HUES6 (cell line): ENCODE data around the gene PDE4D.

ENCODE experiments used
- H3K27ac ChIP-seq: 2 replicates; pipeline ENCODE4 v1.7.0; 2013; ENCODE audit warnings: low read depth, mild to moderate bottlenecking, low read length, inconsistent platforms
- H3K27me3 ChIP-seq: 2 replicates; pipeline ENCODE4 v1.6.1; 2013; ENCODE audit warnings: low read length; ENCODE audit not compliant: control insufficient read depth, insufficient read depth
- H3K36me3 ChIP-seq: 2 replicates; pipeline ENCODE4 v1.6.1; 2013; ENCODE audit warnings: low read length; ENCODE audit not compliant: control insufficient read depth, insufficient read depth
- H3K4me1 ChIP-seq: 2 replicates; pipeline ENCODE4 v1.6.1; 2013; ENCODE audit warnings: low read length; ENCODE audit not compliant: control insufficient read depth, insufficient read depth
- H3K4me3 ChIP-seq: 2 replicates; pipeline ENCODE4 v1.5.1; 2013; ENCODE audit warnings: low read depth, low read length
- H3K9ac ChIP-seq: one replicate; pipeline ENCODE4 v1.6.1; 2013; ENCODE audit warnings: mild to moderate bottlenecking, low read length
- H3K9me3 ChIP-seq: 2 replicates; pipeline ENCODE4 v1.6.1; 2013; ENCODE audit warnings: low read depth, low read length; ENCODE audit not compliant: control insufficient read depth, insufficient read depth

The PDE4D gene

DNA sequence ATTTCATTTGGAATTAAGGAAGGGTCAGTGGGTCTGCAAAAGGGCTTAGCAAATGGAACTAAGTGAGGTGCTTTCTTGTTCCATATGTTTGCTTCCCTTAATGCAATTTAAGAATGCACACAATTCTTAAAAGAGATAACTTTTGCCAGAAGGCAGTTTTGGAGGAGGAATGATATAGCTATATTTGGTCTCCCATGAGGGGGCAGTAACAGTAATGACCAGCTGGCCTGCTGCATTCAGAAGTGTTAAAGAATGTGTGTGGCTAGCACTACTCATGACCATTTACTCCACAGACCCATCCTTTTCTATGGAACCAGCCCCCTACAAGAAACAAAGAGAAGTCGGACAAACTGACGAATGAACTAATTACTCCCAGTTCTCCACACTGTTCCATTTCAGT is 671.8 kb downstream of the PDE4D start:
- Histone ChIP-seq H3K9me3 (peaks cover 6% of the 10 kb centered on the region; the same call in 1 of the 2 replicates), H3K4me1 (no peaks in the 10 kb centered on the region), H3K4me3 (no peak overlapping the region), H3K27ac (no peak overlapping the region), H3K9ac (no peak overlapping the region), H3K27me3 (no peaks in the 10 kb centered on the region), H3K36me3 (no peaks in the 10 kb centered on the region)

DNA sequence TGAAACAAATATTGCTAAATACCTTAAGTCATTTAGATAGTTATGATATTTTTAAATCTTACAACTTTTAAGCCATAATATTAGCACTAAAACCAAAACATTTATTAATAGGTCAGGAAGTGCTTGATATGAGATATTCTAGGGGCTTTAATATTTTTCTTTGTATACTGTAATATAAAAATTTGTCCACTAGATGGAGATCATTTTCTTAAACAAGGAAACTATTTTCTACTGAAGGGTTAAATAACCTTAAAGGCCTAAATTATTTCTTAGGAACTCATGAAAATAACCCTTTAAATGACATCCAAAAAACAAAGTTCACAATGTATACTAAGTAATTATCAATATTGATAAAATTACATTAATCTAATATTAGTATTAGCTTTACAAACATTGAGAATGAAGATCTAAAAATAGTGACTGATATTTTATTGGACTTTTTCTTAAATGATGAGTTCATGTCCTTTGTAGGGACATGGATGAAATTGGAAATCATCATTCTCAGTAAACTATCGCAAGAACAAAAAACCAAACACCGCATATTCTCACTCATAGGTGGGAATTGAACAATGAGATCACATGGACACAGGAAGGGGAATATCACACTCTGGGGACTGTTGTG is 675.0 kb downstream of the PDE4D start:
- Histone ChIP-seq H3K9ac (no peak overlapping the region), H3K27ac (no peak overlapping the region), H3K36me3 (no peaks in the 10 kb centered on the region), H3K9me3 (no peaks in the 10 kb centered on the region), H3K4me3 (no peak overlapping the region), H3K27me3 (no peaks in the 10 kb centered on the region), H3K4me1 (no peaks in the 10 kb centered on the region)

GRCh38 chr5:59216841-59217240 is 676.7 kb downstream of the PDE4D start:
- Histone ChIP-seq H3K36me3 (no peaks in the 10 kb centered on the region), H3K9ac (no peak overlapping the region), H3K4me3 (no peak overlapping the region), H3K27me3 (no peaks in the 10 kb centered on the region), H3K27ac (no peak overlapping the region), H3K9me3 (no peaks in the 10 kb centered on the region), H3K4me1 (no peaks in the 10 kb centered on the region)

DNA sequence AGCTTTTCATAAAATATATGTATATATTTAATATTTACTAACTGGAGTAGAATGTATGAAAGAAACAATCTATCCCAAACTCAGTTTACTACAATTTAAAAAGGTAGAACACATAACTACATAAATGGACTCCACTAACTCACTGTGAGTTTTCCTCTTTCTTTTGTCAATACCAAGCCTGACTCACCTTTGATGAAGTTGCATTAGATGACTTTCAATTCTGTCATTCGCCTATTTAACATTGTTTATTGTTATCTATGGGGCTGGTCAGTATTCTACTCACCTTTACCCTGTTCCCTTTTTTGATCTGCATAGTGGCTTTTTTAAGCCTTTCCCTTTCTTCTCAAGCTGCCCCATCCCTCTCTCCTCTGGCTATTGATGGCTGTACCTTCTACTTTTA is 680.9 kb downstream of the PDE4D start:
- no peaks in the 10 kb centered on the region for H3K27me3 ChIP-seq
- H3K27ac ChIP-seq = no peak overlapping the region
- H3K36me3 ChIP-seq = no peaks in the 10 kb centered on the region
- no peak overlapping the region for H3K4me3 ChIP-seq
- no peak overlapping the region for H3K9ac ChIP-seq
- H3K4me1 ChIP-seq = no peaks in the 10 kb centered on the region
- no peaks in the 10 kb centered on the region for H3K9me3 ChIP-seq

DNA sequence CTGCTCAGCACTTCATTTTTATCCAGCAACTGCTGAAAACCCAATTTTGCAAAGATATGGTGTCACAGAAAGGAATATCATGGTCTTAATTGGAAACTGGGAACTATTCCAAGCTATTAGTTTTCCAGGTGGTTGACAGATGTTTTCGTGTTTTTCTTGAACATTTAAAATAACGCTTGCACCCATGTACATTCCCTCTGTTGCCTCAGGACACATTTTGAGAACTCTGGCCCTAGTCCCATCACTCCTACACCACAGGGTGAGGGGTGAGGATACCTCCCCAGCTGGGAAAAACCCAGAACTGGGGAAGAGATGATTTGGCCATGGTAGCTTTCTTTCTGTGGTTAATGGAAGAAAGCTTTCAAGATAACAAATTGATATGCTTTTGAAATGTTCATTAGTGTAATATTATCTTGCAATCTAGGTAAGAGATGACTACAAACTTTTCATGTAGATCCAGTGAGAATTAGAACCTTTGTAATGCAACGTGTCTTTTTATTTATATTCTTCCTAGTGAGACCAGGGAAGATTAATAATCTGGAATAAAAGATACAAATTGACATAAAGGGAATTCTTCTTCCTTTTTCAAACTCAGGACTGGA is 683.7 kb downstream of the PDE4D start:
- Histone ChIP-seq H3K36me3 (no peaks in the 10 kb centered on the region), H3K4me1 (no peaks in the 10 kb centered on the region), H3K9ac (no peak overlapping the region), H3K27ac (no peak overlapping the region), H3K4me3 (no peak overlapping the region), H3K27me3 (no peaks in the 10 kb centered on the region), H3K9me3 (no peaks in the 10 kb centered on the region)

DNA sequence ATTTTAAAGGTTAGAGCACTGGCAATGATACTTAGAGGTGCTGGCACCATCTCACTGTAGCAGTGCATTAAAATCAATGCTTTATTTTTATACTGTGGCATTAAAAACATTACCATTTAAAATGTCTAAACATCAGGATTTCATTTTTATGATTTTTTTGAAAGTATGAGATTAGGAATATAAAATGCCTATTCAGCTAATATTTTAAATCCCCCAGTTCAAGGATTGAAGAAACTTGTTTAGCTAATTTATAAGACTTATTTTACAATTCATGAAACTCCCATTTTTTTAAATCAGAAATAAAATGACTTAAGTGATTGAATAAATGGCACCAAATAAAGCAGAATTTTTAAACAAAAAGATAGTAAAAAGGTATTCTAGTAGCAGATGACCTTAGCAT is 685.1 kb downstream of the PDE4D start:
- Histone ChIP-seq H3K27me3 (no peaks in the 10 kb centered on the region), H3K27ac (no peak overlapping the region), H3K9ac (no peak overlapping the region), H3K4me3 (no peak overlapping the region), H3K36me3 (no peaks in the 10 kb centered on the region), H3K4me1 (no peaks in the 10 kb centered on the region), H3K9me3 (no peaks in the 10 kb centered on the region)

GRCh38 chr5:59207401-59207800 is 686.1 kb downstream of the PDE4D start:
- Histone ChIP-seq H3K4me3 (no peak overlapping the region), H3K36me3 (no peaks in the 10 kb centered on the region), H3K27me3 (no peaks in the 10 kb centered on the region), H3K4me1 (no peaks in the 10 kb centered on the region), H3K27ac (no peak overlapping the region), H3K9me3 (no peaks in the 10 kb centered on the region), H3K9ac (no peak overlapping the region)

GRCh38 chr5:59206132-59206581 is 687.4 kb downstream of the PDE4D start:
- H3K9ac ChIP-seq = no peak overlapping the region
- H3K4me3 ChIP-seq = no peak overlapping the region
- no peaks in the 10 kb centered on the region for H3K4me1 ChIP-seq
- no peaks in the 10 kb centered on the region for H3K36me3 ChIP-seq
- H3K27me3 ChIP-seq = no peaks in the 10 kb centered on the region
- H3K9me3 ChIP-seq = no peaks in the 10 kb centered on the region
- H3K27ac ChIP-seq = no peak overlapping the region

DNA sequence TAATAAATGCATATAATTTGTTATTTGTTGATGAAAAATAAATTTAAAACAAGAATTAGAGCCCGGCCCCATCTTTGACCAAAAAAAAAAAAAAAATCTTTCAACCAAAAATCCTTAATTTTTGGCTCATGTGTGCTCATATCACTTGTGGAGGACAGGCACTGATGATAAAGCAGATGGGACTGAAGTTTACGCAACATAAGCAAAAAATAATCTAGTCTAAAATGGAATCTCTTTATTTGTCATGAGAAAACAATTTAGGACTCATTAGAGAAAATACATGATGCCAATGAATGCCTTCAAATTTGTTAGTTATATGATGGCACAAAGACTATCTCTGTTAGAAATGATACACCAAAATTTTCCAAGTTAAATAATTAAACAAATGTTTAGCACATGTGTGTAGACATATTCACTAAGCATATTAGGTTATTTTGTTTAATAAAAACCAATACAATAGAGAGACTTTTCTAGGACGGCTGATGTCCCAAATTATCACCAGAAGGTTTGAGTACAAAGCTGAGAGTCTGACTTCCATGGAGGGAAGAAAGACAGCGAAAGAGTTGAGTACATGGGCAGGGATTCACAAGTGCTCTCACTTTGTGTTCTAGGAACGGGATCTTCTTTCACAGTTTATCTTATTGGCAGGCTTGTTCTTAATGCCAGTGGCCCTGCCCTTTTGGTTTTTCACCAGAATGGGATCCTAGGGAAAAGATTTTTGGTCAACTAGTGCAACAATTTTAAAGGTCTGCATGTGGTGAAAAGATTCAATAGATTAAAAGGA is 689.2 kb downstream of the PDE4D start:
- H3K9me3 ChIP-seq = no peaks in the 10 kb centered on the region
- no peaks in the 10 kb centered on the region for H3K27me3 ChIP-seq
- H3K9ac ChIP-seq = no peak overlapping the region
- no peak overlapping the region for H3K27ac ChIP-seq
- H3K36me3 ChIP-seq = no peaks in the 10 kb centered on the region
- H3K4me3 ChIP-seq = no peak overlapping the region
- H3K4me1 ChIP-seq = no peaks in the 10 kb centered on the region

GRCh38 chr5:59199868-59200267 is 693.7 kb downstream of the PDE4D start:
- Histone ChIP-seq H3K27ac (no peak overlapping the region), H3K27me3 (no peaks in the 10 kb centered on the region), H3K9me3 (no peaks in the 10 kb centered on the region), H3K9ac (no peak overlapping the region), H3K4me1 (no peaks in the 10 kb centered on the region), H3K36me3 (no peaks in the 10 kb centered on the region), H3K4me3 (no peak overlapping the region)

DNA sequence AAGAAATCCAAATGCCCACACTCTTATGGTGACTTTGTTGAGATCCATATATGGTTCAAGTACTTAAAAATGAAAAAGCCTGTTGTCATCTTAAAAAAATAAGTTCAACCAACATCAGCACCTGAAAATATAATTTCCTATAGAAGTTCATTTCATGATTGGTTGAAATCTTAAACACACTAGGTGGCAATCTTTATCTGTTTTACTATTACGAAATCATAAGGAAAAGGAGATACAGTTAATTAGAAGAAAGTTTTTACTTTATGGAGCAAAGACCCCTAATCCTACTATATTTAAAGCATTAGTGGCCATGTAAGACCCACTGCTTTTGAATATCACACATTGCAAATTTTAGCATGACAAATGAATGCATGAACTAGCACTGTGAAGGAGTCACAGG is 694.7 kb downstream of the PDE4D start:
- no peak overlapping the region for H3K4me3 ChIP-seq
- no peak overlapping the region for H3K27ac ChIP-seq
- no peak overlapping the region for H3K9ac ChIP-seq
- no peaks in the 10 kb centered on the region for H3K27me3 ChIP-seq
- no peaks in the 10 kb centered on the region for H3K4me1 ChIP-seq
- no peaks in the 10 kb centered on the region for H3K9me3 ChIP-seq
- H3K36me3 ChIP-seq = no peaks in the 10 kb centered on the region
